ENCODE data around the gene PRKCA. TPM values are rescaled to one million over a fixed set of nuclear protein-coding genes. Genes with fewer than 3 reads are reported as not detected.

The PRKCA gene
- total RNA-seq, 1 experiment from 2014 or later, result 29.5 TPM

- TF ChIP-seq GRHL2 (CRISPR knock-in tag; IDR thresholded peaks at IDR 0.05; ENCODE audit: insufficient replicate concordance, severe bottlenecking), result no peak
- no peak for TF ChIP-seq TP53 (CRISPR knock-in tag; IDR thresholded peaks at IDR 0.05)
- no peak for TF ChIP-seq ZBTB21 (CRISPR knock-in tag; IDR thresholded peaks at IDR 0.05; ENCODE audit: borderline replicate concordance)
- TF ChIP-seq, protein P1, sequence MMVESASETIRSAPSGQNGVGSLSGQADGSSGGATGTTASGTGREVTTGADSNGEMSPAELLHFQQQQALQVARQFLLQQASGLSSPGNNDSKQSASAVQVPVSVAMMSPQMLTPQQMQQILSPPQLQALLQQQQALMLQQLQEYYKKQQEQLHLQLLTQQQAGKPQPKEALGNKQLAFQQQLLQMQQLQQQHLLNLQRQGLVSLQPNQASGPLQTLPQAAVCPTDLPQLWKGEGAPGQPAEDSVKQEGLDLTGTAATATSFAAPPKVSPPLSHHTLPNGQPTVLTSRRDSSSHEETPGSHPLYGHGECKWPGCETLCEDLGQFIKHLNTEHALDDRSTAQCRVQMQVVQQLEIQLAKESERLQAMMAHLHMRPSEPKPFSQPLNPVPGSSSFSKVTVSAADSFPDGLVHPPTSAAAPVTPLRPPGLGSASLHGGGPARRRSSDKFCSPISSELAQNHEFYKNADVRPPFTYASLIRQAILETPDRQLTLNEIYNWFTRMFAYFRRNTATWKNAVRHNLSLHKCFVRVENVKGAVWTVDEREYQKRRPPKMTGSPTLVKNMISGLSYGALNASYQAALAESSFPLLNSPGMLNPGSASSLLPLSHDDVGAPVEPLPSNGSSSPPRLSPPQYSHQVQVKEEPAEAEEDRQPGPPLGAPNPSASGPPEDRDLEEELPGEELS (CRISPR knock-in tag; IDR thresholded peaks at IDR 0.05), result no peak
- Mint-ChIP-seq H3K4me3 (no peak overlapping the region), H3K4me1 (peaks cover 28% of the 10 kb centered on the region), H3K27ac (no peak overlapping the region), H3K9me3 (no peaks in the 10 kb centered on the region), H3K36me3 (no peaks in the 10 kb centered on the region), H3K27me3 (ENCODE audit: low read depth) (no peaks in the 10 kb centered on the region)
- CTCF ChIA-PET, result interaction anchor here (1.5 kb wide), 1 partner anchor 38 kb away, joined by 3 read pairs; no protein-coding TSS in a partner anchor
- ATAC-seq (no peak), DNase-seq (ENCODE audit: low spot score) (no peak)
- POLR2A ChIA-PET, result no interaction called here
Measured at GRCh38 chr17:66519154-66519553, 216.7 kb downstream of the PRKCA start.

GRCh38 chr17:66520999-66521398 lies 218.6 kb downstream of the PRKCA start:
- ChIA-PET CTCF (interaction anchor here (0.7 kb wide), 1 partner anchor 31 kb away, joined by 3 read pairs; no protein-coding TSS in a partner anchor), POLR2A (no interaction called here)
- TF ChIP-seq, protein P2, sequence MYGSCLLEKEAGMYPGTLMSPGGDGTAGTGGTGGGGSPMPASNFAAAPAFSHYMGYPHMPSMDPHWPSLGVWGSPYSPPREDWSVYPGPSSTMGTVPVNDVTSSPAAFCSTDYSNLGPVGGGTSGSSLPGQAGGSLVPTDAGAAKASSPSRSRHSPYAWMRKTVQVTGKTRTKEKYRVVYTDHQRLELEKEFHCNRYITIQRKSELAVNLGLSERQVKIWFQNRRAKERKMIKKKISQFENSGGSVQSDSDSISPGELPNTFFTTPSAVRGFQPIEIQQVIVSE (CRISPR knock-in tag; IDR thresholded peaks at IDR 0.05; ENCODE audit: borderline replicate concordance), result no peak
- TF ChIP-seq ZNF138 (CRISPR knock-in tag; conservative IDR thresholded peaks at IDR 0.05), result no peak
- H3K4me3 Mint-ChIP-seq, result no peak overlapping the region
- ATAC-seq (no peak), DNase-seq (ENCODE audit: low spot score) (no peak)
- H3K27me3 Mint-ChIP-seq (ENCODE audit: low read depth), result no peaks in the 10 kb centered on the region
- H3K36me3 Mint-ChIP-seq, result no peaks in the 10 kb centered on the region
- peaks cover 15% of the 10 kb centered on the region for H3K4me1 Mint-ChIP-seq
- no peak overlapping the region for H3K27ac Mint-ChIP-seq
- no peaks in the 10 kb centered on the region for H3K9me3 Mint-ChIP-seq

DNA sequence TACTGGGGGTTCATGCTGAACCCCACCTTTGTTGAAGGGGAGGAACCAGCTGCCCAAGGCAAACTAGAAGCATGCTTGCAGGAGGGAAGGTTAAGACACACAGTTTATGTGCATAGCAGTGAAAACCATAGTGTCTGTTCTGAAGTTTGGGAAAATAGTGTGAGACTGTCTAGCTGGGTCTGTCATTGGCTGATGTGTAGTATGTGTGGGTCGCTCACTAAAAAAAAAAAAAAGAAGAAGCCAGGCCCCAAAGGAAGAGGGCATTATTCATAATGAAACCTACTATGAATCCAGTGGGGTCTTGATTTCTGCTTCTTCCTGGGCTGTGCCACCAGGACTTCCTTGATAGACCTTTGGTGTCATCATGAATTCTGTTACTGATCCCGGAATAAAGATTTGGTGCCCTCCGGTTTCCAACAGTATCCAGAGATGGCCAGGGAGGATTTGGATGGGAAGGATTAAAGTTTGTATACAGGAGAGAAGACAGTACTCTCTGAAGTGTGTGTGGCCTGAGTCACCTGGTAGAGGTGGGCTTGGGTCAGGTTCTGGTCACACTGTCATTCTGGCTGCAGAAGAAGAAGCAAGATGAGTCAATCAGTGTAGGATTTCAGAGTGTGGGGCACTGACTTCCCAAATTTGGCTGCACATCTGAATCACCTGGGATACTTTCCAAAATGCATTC lies 220.3 kb downstream of the PRKCA start:
- peak overlapping the region; percentile 20; the same call in 1 of the 2 replicates for H3K27ac Mint-ChIP-seq
- H3K36me3 Mint-ChIP-seq, result no peaks in the 10 kb centered on the region
- no peaks in the 10 kb centered on the region for H3K9me3 Mint-ChIP-seq
- no peaks in the 10 kb centered on the region for H3K27me3 Mint-ChIP-seq (ENCODE audit: low read depth)
- ChIA-PET CTCF (interaction anchor here (0.7 kb wide), 1 partner anchor 44 kb away, joined by 3 read pairs; no protein-coding TSS in a partner anchor), POLR2A (no interaction called here)
- H3K4me1 Mint-ChIP-seq, result peaks cover 16% of the 10 kb centered on the region
- no peak overlapping the region for H3K4me3 Mint-ChIP-seq
- DNase-seq (ENCODE audit: low spot score), result no peak
- TF ChIP-seq MYBL2 (CRISPR knock-in tag; IDR thresholded peaks at IDR 0.05) (no peak), TEAD1 (CRISPR knock-in tag; IDR thresholded peaks at IDR 0.05) (no peak), IRF1 (CRISPR knock-in tag; IDR thresholded peaks at IDR 0.05) (no peak), EMX1 (CRISPR knock-in tag; IDR thresholded peaks at IDR 0.05) (no peak)
- ATAC-seq, result no peak

- no peak overlapping the region; the same call in 1 of the 2 replicates for H3K27ac Mint-ChIP-seq
- no peak for DNase-seq (ENCODE audit: low spot score)
- H3K9me3 Mint-ChIP-seq, result no peaks in the 10 kb centered on the region
- H3K36me3 Mint-ChIP-seq, result no peaks in the 10 kb centered on the region
- ChIA-PET POLR2A (interaction anchor here (0.6 kb wide), 1 partner anchor 231 kb away, joined by 4 read pairs; no protein-coding TSS in a partner anchor), CTCF (no interaction called here)
- peaks cover 16% of the 10 kb centered on the region for H3K4me1 Mint-ChIP-seq
- ATAC-seq, result no peak
- no peaks in the 10 kb centered on the region for H3K27me3 Mint-ChIP-seq (ENCODE audit: low read depth)
- H3K4me3 Mint-ChIP-seq, result no peak overlapping the region
- TF ChIP-seq, protein P3, sequence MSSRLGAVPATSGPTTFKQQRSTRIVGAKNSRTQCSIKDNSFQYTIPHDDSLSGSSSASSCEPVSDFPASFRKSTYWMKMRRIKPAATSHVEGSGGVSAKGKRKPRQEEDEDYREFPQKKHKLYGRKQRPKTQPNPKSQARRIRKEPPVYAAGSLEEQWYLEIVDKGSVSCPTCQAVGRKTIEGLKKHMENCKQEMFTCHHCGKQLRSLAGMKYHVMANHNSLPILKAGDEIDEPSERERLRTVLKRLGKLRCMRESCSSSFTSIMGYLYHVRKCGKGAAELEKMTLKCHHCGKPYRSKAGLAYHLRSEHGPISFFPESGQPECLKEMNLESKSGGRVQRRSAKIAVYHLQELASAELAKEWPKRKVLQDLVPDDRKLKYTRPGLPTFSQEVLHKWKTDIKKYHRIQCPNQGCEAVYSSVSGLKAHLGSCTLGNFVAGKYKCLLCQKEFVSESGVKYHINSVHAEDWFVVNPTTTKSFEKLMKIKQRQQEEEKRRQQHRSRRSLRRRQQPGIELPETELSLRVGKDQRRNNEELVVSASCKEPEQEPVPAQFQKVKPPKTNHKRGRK (CRISPR knock-in tag; IDR thresholded peaks at IDR 0.05; ENCODE audit: borderline replicate concordance), result no peak
- TF ChIP-seq RORB (CRISPR knock-in tag; IDR thresholded peaks at IDR 0.05) (no peak), MXD4 (CRISPR knock-in tag; IDR thresholded peaks at IDR 0.05; ENCODE audit: borderline replicate concordance) (no peak), MLX (CRISPR knock-in tag; IDR thresholded peaks at IDR 0.05) (no peak), ZNF121 (CRISPR knock-in tag; IDR thresholded peaks at IDR 0.05) (no peak), GTF2I (CRISPR knock-in tag; conservative IDR thresholded peaks at IDR 0.05) (no peak), ZBTB43 (CRISPR knock-in tag; IDR thresholded peaks at IDR 0.05) (no peak)
- TF ChIP-seq, protein P4, sequence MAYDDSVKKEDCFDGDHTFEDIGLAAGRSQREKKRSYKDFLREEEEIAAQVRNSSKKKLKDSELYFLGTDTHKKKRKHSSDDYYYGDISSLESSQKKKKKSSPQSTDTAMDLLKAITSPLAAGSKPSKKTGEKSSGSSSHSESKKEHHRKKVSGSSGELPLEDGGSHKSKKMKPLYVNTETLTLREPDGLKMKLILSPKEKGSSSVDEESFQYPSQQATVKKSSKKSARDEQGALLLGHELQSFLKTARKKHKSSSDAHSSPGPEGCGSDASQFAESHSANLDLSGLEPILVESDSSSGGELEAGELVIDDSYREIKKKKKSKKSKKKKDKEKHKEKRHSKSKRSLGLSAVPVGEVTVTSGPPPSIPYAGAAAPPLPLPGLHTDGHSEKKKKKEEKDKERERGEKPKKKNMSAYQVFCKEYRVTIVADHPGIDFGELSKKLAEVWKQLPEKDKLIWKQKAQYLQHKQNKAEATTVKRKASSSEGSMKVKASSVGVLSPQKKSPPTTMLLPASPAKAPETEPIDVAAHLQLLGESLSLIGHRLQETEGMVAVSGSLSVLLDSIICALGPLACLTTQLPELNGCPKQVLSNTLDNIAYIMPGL (CRISPR knock-in tag; IDR thresholded peaks at IDR 0.05), result no peak
Measured at GRCh38 chr17:66523378-66524200, 221.2 kb downstream of the PRKCA start.

Data from WTC11 (cell line).